H9 (cell line): ENCODE results near the gene HORMAD2. TPM values are rescaled to one million over a fixed set of nuclear protein-coding genes. Genes with fewer than 3 reads are reported as not detected.

ENCODE experiments used
- DNase-seq: peaks from one replicate; pipeline ENCODE4 v3.0.0-alpha.2; 2017
- H2AFZ ChIP-seq: one replicate; pipeline ENCODE4 v1.6.1; 2013; ENCODE audit warnings: mild to moderate bottlenecking, low read length, control low read depth, moderate library complexity
- H2AK5ac ChIP-seq: 2 replicates; pipeline ENCODE4 v1.6.1; 2013; ENCODE audit warnings: low read length, control low read depth, mixed read lengths; ENCODE audit not compliant: insufficient read length
- H2BK120ac ChIP-seq: one replicate; pipeline ENCODE4 v1.6.1; 2013; ENCODE audit warnings: low read depth, mild to moderate bottlenecking, low read length, control low read depth, inconsistent platforms; ENCODE audit not compliant: poor library complexity, severe bottlenecking
- H2BK12ac ChIP-seq: 2 replicates; pipeline ENCODE4 v1.6.1; 2013; ENCODE audit warnings: low read length, control low read depth, mixed read lengths, low read depth; ENCODE audit not compliant: insufficient read length
- H2BK15ac ChIP-seq: 2 replicates; pipeline ENCODE4 v1.6.1; 2013; ENCODE audit warnings: low read depth, low read length, control low read depth
- H2BK20ac ChIP-seq: one replicate; pipeline ENCODE4 v1.6.1; 2013; ENCODE audit warnings: low read depth, mild to moderate bottlenecking, low read length, control low read depth, inconsistent platforms; ENCODE audit not compliant: poor library complexity, severe bottlenecking
- H2BK5ac ChIP-seq: 2 replicates; pipeline ENCODE4 v1.6.1; 2013; ENCODE audit warnings: low read length, control low read depth, mixed read lengths; ENCODE audit not compliant: insufficient read length
- H3K14ac ChIP-seq: 2 replicates; pipeline ENCODE4 v1.6.1; 2013; ENCODE audit warnings: low read length, control low read depth; ENCODE audit not compliant: insufficient read depth
- H3K18ac ChIP-seq: 2 replicates; pipeline ENCODE4 v1.6.1; 2013; ENCODE audit warnings: low read depth, mild to moderate bottlenecking, mixed read lengths, low read length, control low read depth; ENCODE audit not compliant: insufficient read length
- H3K23ac ChIP-seq: 2 replicates; pipeline ENCODE4 v1.6.1; 2013; ENCODE audit warnings: low read length, control low read depth, mixed read lengths, low read depth; ENCODE audit not compliant: insufficient read length
- H3K23me2 ChIP-seq: 2 replicates; pipeline ENCODE4 v1.6.1; 2013; ENCODE audit warnings: low read depth, mild to moderate bottlenecking, mixed read lengths, low read length, control low read depth; ENCODE audit not compliant: insufficient read length, poor library complexity, severe bottlenecking
- H3K27ac ChIP-seq: 2 replicates; pipeline ENCODE4 v1.5.1; 2013; ENCODE audit warnings: low read length, control low read depth, mixed read lengths, low read depth; ENCODE audit not compliant: insufficient read length
- H3K27me3 ChIP-seq: 2 replicates; pipeline ENCODE4 v1.6.1; 2013; ENCODE audit warnings: low read length, control low read depth, inconsistent platforms; ENCODE audit not compliant: insufficient read depth
- H3K4ac ChIP-seq: 2 replicates; pipeline ENCODE4 v1.6.1; 2013; ENCODE audit warnings: low read depth, mild to moderate bottlenecking, control low read depth, inconsistent platforms, low read length, moderate library complexity
- H3K4me1 ChIP-seq: 2 replicates; pipeline ENCODE4 v1.6.1; 2013; ENCODE audit warnings: low read length, control low read depth, inconsistent platforms; ENCODE audit not compliant: insufficient read depth
- H3K4me2 ChIP-seq: 2 replicates; pipeline ENCODE4 v1.6.1; 2013; ENCODE audit warnings: low read length, control low read depth, mixed read lengths; ENCODE audit not compliant: insufficient read length, insufficient read depth
- H3K56ac ChIP-seq: 2 replicates; pipeline ENCODE4 v1.6.1; 2013; ENCODE audit warnings: low read depth, mild to moderate bottlenecking, mixed read lengths, low read length, control low read depth; ENCODE audit not compliant: insufficient read length
- H3K79me1 ChIP-seq: 2 replicates; pipeline ENCODE4 v1.6.1; 2013; ENCODE audit warnings: low read depth, mild to moderate bottlenecking, moderate library complexity, low read length, control low read depth, inconsistent platforms; ENCODE audit not compliant: insufficient read depth, poor library complexity, severe bottlenecking
- H3K79me2 ChIP-seq: 2 replicates; pipeline ENCODE4 v1.6.1; 2013; ENCODE audit warnings: low read length, control low read depth, inconsistent platforms; ENCODE audit not compliant: insufficient read depth
- H3K9ac ChIP-seq: 2 replicates; pipeline ENCODE4 v1.6.1; 2013; ENCODE audit warnings: low read length, control low read depth, mixed read lengths; ENCODE audit not compliant: insufficient read length; ENCODE audit errors: extremely low read depth
- H3K9me3 ChIP-seq: one replicate; pipeline ENCODE4 v1.6.1; 2013; ENCODE audit warnings: low read depth, low read length, inconsistent platforms; ENCODE audit not compliant: control insufficient read depth
- H3T11ph ChIP-seq: one replicate; pipeline ENCODE4 v1.6.1; 2013; ENCODE audit warnings: mild to moderate bottlenecking, low read length, control low read depth, inconsistent platforms
- H4K20me1 ChIP-seq: one replicate; pipeline ENCODE4 v1.6.1; 2013; ENCODE audit not compliant: control insufficient read depth, insufficient read length, insufficient read depth
- H4K5ac ChIP-seq: 2 replicates; pipeline ENCODE4 v1.6.1; 2013; ENCODE audit warnings: low read depth, mild to moderate bottlenecking, mixed read lengths, low read length, control low read depth; ENCODE audit not compliant: insufficient read length
- H4K8ac ChIP-seq: replicated peaks from 2 replicates; pipeline ENCODE4 v1.6.1; 2013; ENCODE audit warnings: low read length, control low read depth, mixed read lengths, low read depth; ENCODE audit not compliant: insufficient read length
- H4K91ac ChIP-seq: 2 replicates; pipeline ENCODE4 v1.6.1; 2013; ENCODE audit warnings: low read depth, mild to moderate bottlenecking, moderate library complexity, mixed read lengths, low read length, control low read depth; ENCODE audit not compliant: insufficient read length
- H3K27ac Mint-ChIP-seq, 3 experiments: 2 replicates in 2 of 3; 3 replicates in 1 of 3; pipeline ENCODE4 v1.8.0; 2020 to 2021; ENCODE audit warnings: mixed read lengths in 3 of 3, mild to moderate bottlenecking in 1 of 3, moderate library complexity in 1 of 3
- H3K27me3 Mint-ChIP-seq: 2 replicates; pipeline ENCODE4 v1.8.0; 2021; ENCODE audit warnings: low read depth, mild to moderate bottlenecking, moderate library complexity, mixed read lengths
- H3K36me3 Mint-ChIP-seq, 3 experiments: 2 replicates in 2 of 3; 3 replicates in 1 of 3; pipeline ENCODE4 v1.8.0; 2020 to 2021; ENCODE audit warnings: low read depth in 3 of 3, mixed read lengths in 3 of 3; ENCODE audit not compliant: insufficient read depth in 1 of 3
- H3K4me1 Mint-ChIP-seq, 2 experiments: 2 replicates each; pipeline ENCODE4 v1.8.0; 2020; ENCODE audit warnings: mixed read lengths in 2 of 2
- H3K4me3 Mint-ChIP-seq, 2 experiments: 2 replicates in 1 of 2; 3 replicates in 1 of 2; pipeline ENCODE4 v1.8.0; 2020 to 2021; ENCODE audit warnings: mild to moderate bottlenecking in 2 of 2, mixed read lengths in 2 of 2, moderate library complexity in 1 of 2
- H3K9me3 Mint-ChIP-seq, 2 experiments: 2 replicates in 1 of 2; 3 replicates in 1 of 2; pipeline ENCODE4 v1.8.0; 2020; ENCODE audit warnings: mild to moderate bottlenecking in 2 of 2, mixed read lengths in 2 of 2, moderate library complexity in 1 of 2
- WGBS: extraction: QIAGEN DNeasy Blood & Tissue Kit; methylation state at CpG from one replicate; pipeline ENCODE4 v1.1.7; 2013; ENCODE audit warnings: missing lambda C conversion rate, low lambda C conversion rate, mixed read lengths; ENCODE audit not compliant: insufficient read length; ENCODE audit errors: extremely low coverage; 5-methylcytosine and 5-hydroxymethylcytosine counted together
- total RNA-seq: library from RNA; stranded (reverse); gene quantifications from 2 replicates; pipeline ENCODE4 v1.2.1, GENCODE V29; 2021
- TF ChIP-seq, protein P1 (sequence below): fragments of 200-600 bp; sonication (generic); conservative IDR thresholded peaks from 3 replicates; pipeline ENCODE4 v1.8.0; 2021; ENCODE audit warnings: antibody characterized with exemption, mild to moderate bottlenecking

The HORMAD2 gene
- total RNA-seq, 1 experiment from 2014 or later, result not detected

DNA sequence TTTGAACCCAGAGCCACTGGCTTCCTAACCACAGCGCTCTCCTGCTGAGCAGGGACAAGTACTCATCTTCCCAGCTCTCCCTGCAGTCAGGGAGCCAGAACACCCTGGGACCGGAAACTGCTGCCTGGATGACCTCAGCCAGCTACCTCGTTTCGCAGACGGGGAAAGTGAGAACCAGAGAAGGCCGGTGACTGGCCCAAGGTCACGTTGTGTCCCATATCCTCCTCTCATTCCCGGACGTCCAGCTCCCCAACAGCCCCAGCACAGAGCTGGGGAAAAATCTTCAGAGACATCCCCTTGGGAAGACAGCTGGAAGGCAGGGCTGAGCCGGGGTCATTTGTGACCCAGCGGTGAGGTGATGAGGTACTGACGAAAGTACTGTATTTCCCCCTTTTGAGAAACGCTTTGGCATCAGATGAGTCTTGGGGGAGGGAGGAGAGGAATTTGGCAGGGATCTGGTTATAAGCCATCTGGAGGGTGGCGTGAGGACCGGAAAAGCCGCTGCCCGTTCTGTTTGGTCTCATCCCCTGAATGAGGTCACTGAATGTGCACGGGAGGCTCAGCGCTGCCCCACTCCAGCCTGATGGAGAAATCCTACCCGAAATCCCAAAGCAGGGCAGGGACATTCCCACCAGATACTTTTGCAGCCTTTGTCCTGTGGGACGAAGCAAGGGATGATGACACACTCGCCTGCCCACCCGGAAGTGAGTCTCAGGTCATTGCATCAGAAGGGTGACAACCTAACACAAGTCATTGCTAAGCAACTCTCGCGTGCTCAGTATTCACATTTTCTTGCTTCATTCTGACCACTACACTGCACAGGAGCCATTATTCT lies 125.2 kb downstream of the HORMAD2 start:
- no peak for DNase-seq
- H3K9me3 Mint-ChIP-seq, result no peaks in the 10 kb centered on the region; a peak in 1 of 5 replicates
- no CpG with 5 or more reads among the region's 25 CpGs for WGBS
- peaks cover 15% of the 10 kb centered on the region for H3K27me3 Mint-ChIP-seq
- Histone ChIP-seq H3K4ac (no peak overlapping the region), H3T11ph (no peak overlapping the region), H3K56ac (no peak overlapping the region), H3K4me1 (no peaks in the 10 kb centered on the region), H3K9ac (no peak overlapping the region), H4K91ac (no peak overlapping the region), H4K5ac (no peak overlapping the region), H3K23me2 (no peaks in the 10 kb centered on the region), H2BK20ac (no peak overlapping the region), H3K79me1 (no peaks in the 10 kb centered on the region), H2BK12ac (no peak overlapping the region), H3K23ac (no peak overlapping the region), H3K79me2 (no peaks in the 10 kb centered on the region), H4K20me1 (no peaks in the 10 kb centered on the region), H2AFZ (no peak overlapping the region), H3K14ac (no peak overlapping the region; the same call in 1 of the 2 replicates), H3K27ac (no peak overlapping the region), H2BK5ac (no peak overlapping the region), H3K4me2 (no peak overlapping the region), H3K9me3 (no peaks in the 10 kb centered on the region), H2AK5ac (no peak overlapping the region), H3K18ac (no peak overlapping the region), H4K8ac (no peak overlapping the region), H2BK120ac (no peak overlapping the region), H3K27me3 (no peaks in the 10 kb centered on the region; the same call in 1 of the 2 replicates), H2BK15ac (no peak overlapping the region)
- H3K27ac Mint-ChIP-seq, result no peak overlapping the region; a peak in 1 of 7 replicates
- H3K36me3 Mint-ChIP-seq, result no peaks in the 10 kb centered on the region
- TF ChIP-seq, protein P1, sequence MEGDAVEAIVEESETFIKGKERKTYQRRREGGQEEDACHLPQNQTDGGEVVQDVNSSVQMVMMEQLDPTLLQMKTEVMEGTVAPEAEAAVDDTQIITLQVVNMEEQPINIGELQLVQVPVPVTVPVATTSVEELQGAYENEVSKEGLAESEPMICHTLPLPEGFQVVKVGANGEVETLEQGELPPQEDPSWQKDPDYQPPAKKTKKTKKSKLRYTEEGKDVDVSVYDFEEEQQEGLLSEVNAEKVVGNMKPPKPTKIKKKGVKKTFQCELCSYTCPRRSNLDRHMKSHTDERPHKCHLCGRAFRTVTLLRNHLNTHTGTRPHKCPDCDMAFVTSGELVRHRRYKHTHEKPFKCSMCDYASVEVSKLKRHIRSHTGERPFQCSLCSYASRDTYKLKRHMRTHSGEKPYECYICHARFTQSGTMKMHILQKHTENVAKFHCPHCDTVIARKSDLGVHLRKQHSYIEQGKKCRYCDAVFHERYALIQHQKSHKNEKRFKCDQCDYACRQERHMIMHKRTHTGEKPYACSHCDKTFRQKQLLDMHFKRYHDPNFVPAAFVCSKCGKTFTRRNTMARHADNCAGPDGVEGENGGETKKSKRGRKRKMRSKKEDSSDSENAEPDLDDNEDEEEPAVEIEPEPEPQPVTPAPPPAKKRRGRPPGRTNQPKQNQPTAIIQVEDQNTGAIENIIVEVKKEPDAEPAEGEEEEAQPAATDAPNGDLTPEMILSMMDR, result no peak
- no peak overlapping the region for H3K4me3 Mint-ChIP-seq
- peaks cover 25 to 27% of the 10 kb centered on the region in 2 experiments for H3K4me1 Mint-ChIP-seq
